Measurements from ENCODE around the gene GALR3. TPM values are rescaled to one million over a fixed set of nuclear protein-coding genes. Genes with fewer than 3 reads are reported as not detected.

GALR3 gene
- total RNA-seq, 1 donor from 2014 or later: not detected

GRCh38 chr22:37870273-37870672 is 47.1 kb downstream of the GALR3 start:
- Mint-ChIP-seq H3K4me1 (ENCODE audit: unreplicated experiment) (no peaks in the 10 kb centered on the region), H3K36me3 (ENCODE audit: low read depth, unreplicated experiment) (peaks cover 31% of the 10 kb centered on the region), H3K27ac (ENCODE audit: unreplicated experiment) (no peak overlapping the region), H3K4me3 (ENCODE audit: unreplicated experiment) (peak overlapping the region; percentile 31), H3K27me3 (ENCODE audit: unreplicated experiment) (peaks cover 1% of the 10 kb centered on the region), H3K9me3 (ENCODE audit: unreplicated experiment) (no peaks in the 10 kb centered on the region)
- no peak for TF ChIP-seq CTCF (IDR thresholded peaks at IDR 0.05; ENCODE audit: unreplicated experiment)
- no peak for DNase-seq (ENCODE audit: low spot score)

Small RNAs within 50 kb of the gene (microRNA-seq; reads per million reads assigned to microRNA genes)
- gene MIR659 (ENCODE audit: unreplicated experiment): 1.0 reads per million, percentile 13 among the genes with 10 or more reads in this experiment

Other genes with a start within 250 kb of the GALR3 start
- not detected for gene LGALS2, start 243.3 kb upstream of the GALR3 start, total RNA-seq (ENCODE audit: unreplicated experiment)
- gene GGA1, start 214.5 kb upstream of the GALR3 start, total RNA-seq (ENCODE audit: unreplicated experiment): 63.6 TPM
- 11.6 TPM for gene SH3BP1, start 183.7 kb upstream of the GALR3 start, total RNA-seq (ENCODE audit: unreplicated experiment)
- gene PDXP, start 164.7 kb upstream of the GALR3 start, total RNA-seq (ENCODE audit: unreplicated experiment): 13.4 TPM
- 18.6 TPM for gene LGALS1, start 147.7 kb upstream of the GALR3 start, total RNA-seq (ENCODE audit: unreplicated experiment)
- 15.7 TPM for gene NOL12, start 137.0 kb upstream of the GALR3 start, total RNA-seq (ENCODE audit: unreplicated experiment)
- gene TRIOBP, start 126.3 kb upstream of the GALR3 start, total RNA-seq (ENCODE audit: unreplicated experiment): 110 TPM
- 4.1 TPM for gene GCAT, start 15.4 kb upstream of the GALR3 start, total RNA-seq (ENCODE audit: unreplicated experiment)
- gene ANKRD54, start 21.0 kb downstream of the GALR3 start, total RNA-seq (ENCODE audit: unreplicated experiment): 14.4 TPM
- gene EIF3L, start 26.0 kb downstream of the GALR3 start, total RNA-seq (ENCODE audit: unreplicated experiment): 732 TPM
- gene MICALL1, start 82.9 kb downstream of the GALR3 start, total RNA-seq (ENCODE audit: unreplicated experiment): 124 TPM
- gene C22orf23, start 130.2 kb downstream of the GALR3 start, total RNA-seq (ENCODE audit: unreplicated experiment): 0.54 TPM
- 58.9 TPM for gene POLR2F, start 130.3 kb downstream of the GALR3 start, total RNA-seq (ENCODE audit: unreplicated experiment)
- 0.08 TPM for gene SOX10, start 161.2 kb downstream of the GALR3 start, total RNA-seq (ENCODE audit: unreplicated experiment)
- gene PICK1, start 234.0 kb downstream of the GALR3 start, total RNA-seq (ENCODE audit: unreplicated experiment): 24.1 TPM